Activated T-cell treated with anti-CD3 and anti-CD28 coated beads, Interleukin-2, amount 50 U/mL, for 24 hours (primary cell): ENCODE measurements around the gene DUSP1.
A peak's percentile ranks its signal among the peaks of the same experiment; 100 is the strongest.

Experiments used
- DNase-seq: peaks from one replicate; pipeline ENCODE4 v3.0.0-alpha.2; 2020
- H3K27ac Mint-ChIP-seq: 2 replicates; pipeline ENCODE4 v1.8.0; 2020; ENCODE audit warnings: mild to moderate bottlenecking, mixed read lengths
- H3K27me3 Mint-ChIP-seq: 2 replicates; pipeline ENCODE4 v1.8.0; 2020; ENCODE audit warnings: mixed read lengths
- H3K36me3 Mint-ChIP-seq: 2 replicates; pipeline ENCODE4 v1.8.0; 2020; ENCODE audit warnings: low read depth, mixed read lengths
- H3K4me1 Mint-ChIP-seq: 2 replicates; pipeline ENCODE4 v1.8.0; 2020; ENCODE audit warnings: low read depth, mixed read lengths
- H3K4me3 Mint-ChIP-seq: 2 replicates; pipeline ENCODE4 v1.8.0; 2020; ENCODE audit warnings: mild to moderate bottlenecking, moderate library complexity, mixed read lengths
- H3K9me3 Mint-ChIP-seq: 2 replicates; pipeline ENCODE4 v1.8.0; 2020; ENCODE audit warnings: mixed read lengths

DUSP1 gene

GRCh38 chr5:172802567-172803176 is 31.7 kb upstream of the DUSP1 start:
- no peak overlapping the region for H3K4me3 Mint-ChIP-seq
- no peaks in the 10 kb centered on the region for H3K9me3 Mint-ChIP-seq
- peaks cover 26% of the 10 kb centered on the region for H3K4me1 Mint-ChIP-seq
- no peaks in the 10 kb centered on the region for H3K36me3 Mint-ChIP-seq
- no peaks in the 10 kb centered on the region for H3K27me3 Mint-ChIP-seq
- no peak overlapping the region for H3K27ac Mint-ChIP-seq
- DNase-seq, result no peak

DNA sequence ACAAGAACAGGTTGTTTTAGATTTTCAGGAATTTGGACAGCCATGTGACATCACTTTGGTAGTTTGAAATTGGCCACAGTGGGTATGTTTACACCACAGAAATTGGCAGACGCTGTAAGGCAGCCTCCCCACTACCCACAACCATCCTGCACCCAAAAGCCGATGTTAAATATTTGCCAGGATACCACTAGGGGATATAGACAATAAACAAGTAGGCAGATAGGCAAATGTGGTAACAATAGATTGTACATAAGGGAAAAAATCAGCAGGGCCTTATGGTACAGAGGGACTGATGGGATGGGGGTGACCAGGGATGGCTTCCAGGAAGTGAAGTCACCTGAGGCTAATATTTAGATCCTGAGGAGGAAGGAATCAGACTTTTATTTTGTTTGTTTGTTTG is 31.1 kb upstream of the DUSP1 start:
- Mint-ChIP-seq H3K9me3 (no peaks in the 10 kb centered on the region), H3K27ac (no peak overlapping the region), H3K4me3 (no peak overlapping the region), H3K36me3 (no peaks in the 10 kb centered on the region), H3K4me1 (peaks cover 20% of the 10 kb centered on the region), H3K27me3 (no peaks in the 10 kb centered on the region)
- DNase-seq, result no peak

DNA sequence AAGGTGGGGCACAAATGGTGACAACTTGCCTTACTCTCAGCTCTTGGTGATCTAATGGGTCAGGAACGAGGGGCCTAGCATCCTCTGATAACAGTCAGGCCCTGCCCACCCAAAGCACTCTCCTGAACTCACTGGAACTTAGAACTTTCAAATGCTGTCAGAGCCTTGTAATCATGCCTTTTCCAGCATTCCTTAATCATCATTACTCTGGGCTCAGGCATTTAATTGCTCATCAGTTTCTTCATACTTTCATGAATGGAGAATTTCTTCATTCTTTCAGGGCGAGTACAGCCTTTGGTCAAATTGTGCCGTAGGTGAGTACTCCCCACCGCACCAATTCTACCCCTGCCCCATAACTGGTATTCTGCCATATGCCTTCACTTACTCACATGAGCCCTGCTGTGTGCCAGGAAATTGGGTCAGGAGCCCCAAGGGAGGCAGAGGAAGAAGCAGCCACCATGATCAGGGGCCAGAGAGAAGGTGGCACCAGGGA is 30.2 kb upstream of the DUSP1 start:
- H3K27ac Mint-ChIP-seq, result no peak overlapping the region
- no peaks in the 10 kb centered on the region for H3K27me3 Mint-ChIP-seq
- H3K4me1 Mint-ChIP-seq, result peaks cover 14% of the 10 kb centered on the region
- DNase-seq, result no peak
- no peak overlapping the region for H3K4me3 Mint-ChIP-seq
- H3K36me3 Mint-ChIP-seq, result no peaks in the 10 kb centered on the region
- no peaks in the 10 kb centered on the region for H3K9me3 Mint-ChIP-seq

DNA sequence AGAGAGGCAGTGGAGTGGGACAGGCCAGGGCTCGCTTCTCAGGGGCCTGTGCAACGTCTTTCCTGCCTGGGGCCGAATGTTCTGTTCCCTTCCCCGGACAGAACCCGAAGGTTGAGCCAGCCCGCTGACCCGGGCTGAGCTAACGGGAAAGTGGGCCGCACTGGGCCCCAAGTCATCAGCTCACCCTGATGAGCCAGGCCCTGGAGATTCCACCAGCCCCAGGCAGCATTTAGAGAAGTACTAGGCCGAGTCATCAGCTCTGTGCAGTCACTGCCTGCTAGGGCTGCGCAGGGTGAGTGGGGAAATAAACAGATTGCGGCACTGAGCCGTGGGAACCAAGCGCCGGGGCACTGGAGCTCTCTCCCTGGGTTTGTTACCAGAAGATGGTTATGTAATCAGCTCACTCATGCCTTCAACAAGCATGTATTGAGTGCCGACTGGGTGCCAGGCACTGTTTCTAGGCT is 29.1 kb upstream of the DUSP1 start:
- Mint-ChIP-seq H3K36me3 (no peaks in the 10 kb centered on the region), H3K4me1 (peaks cover 12% of the 10 kb centered on the region), H3K4me3 (no peak overlapping the region), H3K9me3 (no peaks in the 10 kb centered on the region), H3K27ac (no peak overlapping the region), H3K27me3 (no peaks in the 10 kb centered on the region)
- DNase-seq, result no peak

GRCh38 chr5:172799416-172799815 is 28.4 kb upstream of the DUSP1 start:
- Mint-ChIP-seq H3K4me3 (no peak overlapping the region), H3K27me3 (no peaks in the 10 kb centered on the region), H3K9me3 (no peaks in the 10 kb centered on the region), H3K27ac (no peak overlapping the region), H3K4me1 (peaks cover 12% of the 10 kb centered on the region), H3K36me3 (no peaks in the 10 kb centered on the region)
- DNase-seq, result no peak

GRCh38 chr5:172798422-172799215 is 27.6 kb upstream of the DUSP1 start:
- no peak overlapping the region for H3K27ac Mint-ChIP-seq

DNA sequence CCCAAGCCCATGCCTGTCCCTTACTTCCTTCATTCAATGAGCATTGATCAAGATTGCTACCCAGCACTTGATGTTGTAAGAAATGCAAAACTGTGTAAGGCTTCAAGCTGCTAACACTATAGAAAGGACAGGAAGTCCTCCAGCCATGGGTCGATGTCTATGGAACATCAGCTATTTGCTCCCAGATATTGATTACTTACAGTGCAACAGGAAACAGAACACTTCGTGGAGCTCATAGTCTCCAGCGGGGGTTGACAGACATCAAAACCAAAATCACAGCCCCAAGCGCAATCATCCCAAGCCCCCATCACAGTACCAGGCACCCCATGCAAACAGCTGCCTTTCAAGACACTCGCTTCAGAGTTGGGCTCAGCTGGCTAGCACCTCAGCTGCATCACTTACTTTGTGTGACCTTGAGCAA is 26.8 kb upstream of the DUSP1 start:
- no peaks in the 10 kb centered on the region for H3K36me3 Mint-ChIP-seq
- no peak for DNase-seq
- no peaks in the 10 kb centered on the region for H3K27me3 Mint-ChIP-seq
- peak overlapping the region; percentile 22 for H3K27ac Mint-ChIP-seq
- H3K4me3 Mint-ChIP-seq, result no peak overlapping the region
- H3K9me3 Mint-ChIP-seq, result no peaks in the 10 kb centered on the region
- H3K4me1 Mint-ChIP-seq, result peaks cover 12% of the 10 kb centered on the region

More at GRCh38 chr5:172798422-172799215, 27.6 kb upstream of the DUSP1 start:
- Mint-ChIP-seq H3K4me1 (peaks cover 12% of the 10 kb centered on the region), H3K4me3 (no peak overlapping the region), H3K9me3 (no peaks in the 10 kb centered on the region), H3K36me3 (no peaks in the 10 kb centered on the region), H3K27me3 (no peaks in the 10 kb centered on the region)
- DNase-seq, result no peak

- no peak for DNase-seq
- H3K27ac Mint-ChIP-seq, result no peak overlapping the region
- peaks cover 12% of the 10 kb centered on the region for H3K4me1 Mint-ChIP-seq
- H3K9me3 Mint-ChIP-seq, result no peaks in the 10 kb centered on the region
- no peaks in the 10 kb centered on the region for H3K36me3 Mint-ChIP-seq
- H3K27me3 Mint-ChIP-seq, result no peaks in the 10 kb centered on the region
- H3K4me3 Mint-ChIP-seq, result no peak overlapping the region
These were observed 25.3 kb upstream of the DUSP1 start for GRCh38 chr5:172796306-172796705.

DNA sequence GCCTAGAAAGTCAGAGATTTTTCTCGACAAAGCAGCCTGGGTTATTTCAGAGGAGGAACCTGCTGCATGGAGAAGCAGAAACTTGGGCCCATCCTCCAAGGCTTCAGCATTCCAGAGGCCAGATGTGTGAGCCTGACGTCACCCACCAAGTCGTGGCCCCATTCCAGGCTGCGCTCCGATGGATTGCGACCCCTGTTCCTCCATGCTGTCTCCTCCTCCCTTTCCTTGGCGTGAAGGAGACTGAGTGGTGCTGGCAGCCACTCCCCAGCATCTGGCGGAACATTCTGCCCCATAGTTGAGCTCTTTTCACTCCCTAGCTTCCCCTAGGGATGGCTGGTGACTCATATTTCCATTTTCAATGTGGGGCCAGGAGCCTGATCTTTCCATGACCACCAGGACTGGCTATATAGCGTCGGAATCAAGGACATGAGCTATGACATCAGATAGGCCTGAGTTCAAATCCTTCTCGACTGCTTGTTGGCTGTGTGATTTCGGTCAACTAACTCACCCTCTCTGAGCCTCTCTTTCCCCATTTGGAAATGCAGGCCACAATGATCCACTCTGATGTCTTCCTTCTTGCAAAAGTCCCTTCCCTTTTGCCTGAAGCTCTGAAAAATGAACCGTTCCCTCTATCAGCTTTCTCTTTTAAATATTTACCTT is 24.5 kb upstream of the DUSP1 start:
- peaks cover 12% of the 10 kb centered on the region for H3K4me1 Mint-ChIP-seq
- DNase-seq, result no peak

GRCh38 chr5:172793577-172794488 is 22.8 kb upstream of the DUSP1 start:
- H3K27me3 Mint-ChIP-seq, result no peaks in the 10 kb centered on the region
- no peak overlapping the region for H3K27ac Mint-ChIP-seq
- H3K4me1 Mint-ChIP-seq, result peaks cover 10% of the 10 kb centered on the region
- DNase-seq, result no peak
- no peaks in the 10 kb centered on the region for H3K36me3 Mint-ChIP-seq
- no peak overlapping the region for H3K4me3 Mint-ChIP-seq
- H3K9me3 Mint-ChIP-seq, result no peaks in the 10 kb centered on the region

More for the DNA sequence above, 24.5 kb upstream of the DUSP1 start:
- Mint-ChIP-seq H3K27me3 (no peaks in the 10 kb centered on the region), H3K4me3 (no peak overlapping the region), H3K27ac (no peak overlapping the region), H3K9me3 (no peaks in the 10 kb centered on the region), H3K36me3 (no peaks in the 10 kb centered on the region)

- Mint-ChIP-seq H3K36me3 (no peaks in the 10 kb centered on the region), H3K4me3 (no peak overlapping the region), H3K4me1 (peaks cover 3% of the 10 kb centered on the region), H3K27ac (no peak overlapping the region), H3K27me3 (no peaks in the 10 kb centered on the region), H3K9me3 (no peaks in the 10 kb centered on the region)
- DNase-seq, result no peak
These were observed 21.9 kb upstream of the DUSP1 start for GRCh38 chr5:172792701-172793570.

GRCh38 chr5:172791726-172792445 is 20.9 kb upstream of the DUSP1 start:
- DNase-seq, result no peak
- no peaks in the 10 kb centered on the region for H3K4me1 Mint-ChIP-seq
- no peaks in the 10 kb centered on the region for H3K9me3 Mint-ChIP-seq
- no peaks in the 10 kb centered on the region for H3K36me3 Mint-ChIP-seq
- H3K27me3 Mint-ChIP-seq, result no peaks in the 10 kb centered on the region
- H3K4me3 Mint-ChIP-seq, result no peak overlapping the region
- H3K27ac Mint-ChIP-seq, result no peak overlapping the region

GRCh38 chr5:172791286-172791685 is 20.3 kb upstream of the DUSP1 start:
- H3K27ac Mint-ChIP-seq, result no peak overlapping the region
- no peak overlapping the region for H3K4me3 Mint-ChIP-seq
- H3K27me3 Mint-ChIP-seq, result no peaks in the 10 kb centered on the region
- H3K36me3 Mint-ChIP-seq, result no peaks in the 10 kb centered on the region
- no peaks in the 10 kb centered on the region for H3K4me1 Mint-ChIP-seq
- DNase-seq, result no peak
- no peaks in the 10 kb centered on the region for H3K9me3 Mint-ChIP-seq
